GM12878 (cell line): ENCODE data around the gene NLRC3.

ENCODE experiments used
- ESRRA ChIP-seq: IDR thresholded peaks from 2 replicates; pipeline ENCODE4 v1.6.1; 2012; ENCODE audit warnings: mild to moderate bottlenecking, low read length, improper control_type of control experiment
- EZH2 ChIP-seq: IDR thresholded peaks from 2 replicates; pipeline ENCODE4 v1.6.1; 2012; ENCODE audit warnings: low read depth, mild to moderate bottlenecking, control low read depth, inconsistent platforms, low read length, borderline replicate concordance; ENCODE audit not compliant: control insufficient read depth
- REST ChIP-seq: IDR thresholded peaks from 2 replicates; pipeline ENCODE4 v1.6.1; 2012; ENCODE audit warnings: mild to moderate bottlenecking, low read depth, low read length
- USF2 ChIP-seq: IDR thresholded peaks from 2 replicates; pipeline ENCODE4 v1.6.1; 2011; ENCODE audit warnings: low read depth, low read length, improper control_type of control experiment, borderline replicate concordance

- TF ChIP-seq EZH2 (no peak), ESRRA (no peak), USF2 (no peak), REST (no peak)
Measured at GRCh38 chr16:3582276-3583165, 5.3 kb upstream of the NLRC3 start.
